HepG2 (cell line): ENCODE data around the gene ANO10. TPM values are rescaled to one million over a fixed set of nuclear protein-coding genes. Genes with fewer than 3 reads are reported as not detected.

Experiments
- AFF4 ChIP-seq: sonication (generic); formaldehyde crosslinking; IDR thresholded peaks from 2 replicates; pipeline ENCODE4 v1.4.0; 2020; ENCODE audit warnings: missing genetic modification reagents
- ARNTL ChIP-seq: sonication (generic); formaldehyde crosslinking; IDR thresholded peaks from 2 replicates; pipeline ENCODE4 v1.4.0; 2020; ENCODE audit warnings: mild to moderate bottlenecking, missing genetic modification reagents
- KDM5B ChIP-seq: sonication (generic); formaldehyde crosslinking; IDR thresholded peaks from 2 replicates; pipeline ENCODE4 v1.4.0; 2020; ENCODE audit warnings: missing genetic modification reagents, mild to moderate bottlenecking, borderline replicate concordance
- MAZ ChIP-seq, 2 experiments: sonication (generic) in 1 of 2; formaldehyde crosslinking in 1 of 2; IDR thresholded peaks; 2 replicates each; pipeline versions ENCODE4 v1.5.0 to v1.6.1; 2012 to 2020; ENCODE audit warnings: low read depth in 2 of 2, mild to moderate bottlenecking in 2 of 2, borderline replicate concordance in 1 of 2, improper control_type of control experiment in 1 of 2, low read length in 1 of 2, missing genetic modification reagents in 1 of 2, moderate library complexity in 1 of 2
- SP140L ChIP-seq: sonication (generic); formaldehyde crosslinking; IDR thresholded peaks from 2 replicates; pipeline ENCODE4 v1.4.0; 2020; ENCODE audit warnings: missing genetic modification reagents, borderline replicate concordance
- ZFX ChIP-seq: sonication (generic); formaldehyde crosslinking; IDR thresholded peaks from 2 replicates; pipeline ENCODE4 v1.4.0; 2020; ENCODE audit warnings: mild to moderate bottlenecking, low read depth, missing genetic modification reagents, moderate library complexity
- ZNF460 ChIP-seq: sonication (generic); formaldehyde crosslinking; IDR thresholded peaks from 2 replicates; pipeline ENCODE4 v1.5.1; 2020; ENCODE audit warnings: missing genetic modification reagents, mild to moderate bottlenecking, borderline replicate concordance
- ZNF672 ChIP-seq: sonication (generic); formaldehyde crosslinking; IDR thresholded peaks from 2 replicates; pipeline ENCODE4 v1.8.1; 2022; ENCODE audit warnings: missing genetic modification reagents
- ZNF678 ChIP-seq: sonication (generic); formaldehyde crosslinking; IDR thresholded peaks from 2 replicates; pipeline ENCODE4 v1.4.0; 2020; ENCODE audit warnings: mild to moderate bottlenecking, missing genetic modification reagents
- ZUFSP ChIP-seq: sonication (generic); formaldehyde crosslinking; IDR thresholded peaks from 2 replicates; pipeline ENCODE4 v1.9.0; 2021; ENCODE audit warnings: missing genetic modification reagents, mild to moderate bottlenecking, borderline replicate concordance
- polyA plus RNA-seq, 8 experiments: library from polyadenylated mRNA; depleted of rRNA in 3 of 8; stranded (reverse) in 7 of 8; unstranded in 1 of 8; fragments of >200 nt; fragmentation: Illumina TruSeq in 4 of 8; extraction: Trizol in 4 of 8; gene quantifications; 2 replicates each; pipeline versions ENCODE4 v1.2.1 to v1.2.3, GENCODE V29; 2011 to 2016; ENCODE audit warnings: low read depth in 4 of 8, missing spikeins in 1 of 8, mixed read lengths in 1 of 8; ENCODE audit not compliant: insufficient read depth in 1 of 8
- total RNA-seq, 5 experiments: library from RNA; depleted of rRNA; stranded (reverse); fragments of >200 nt; fragmentation: Illumina TruSeq; extraction: Trizol; gene quantifications; 2 replicates each; pipeline ENCODE4 v1.2.3, GENCODE V29; 2016; ENCODE audit warnings: low read depth in 1 of 5
- TF ChIP-seq, protein P1 (sequence below): sonication (generic); formaldehyde crosslinking; IDR thresholded peaks from 2 replicates; pipeline ENCODE4 v1.9.0; 2021; ENCODE audit warnings: missing genetic modification reagents, borderline replicate concordance

The ANO10 gene
- total and polyA plus RNA-seq, 2 of the 13 experiments (the other 11 are each of a cell fraction or from before 2014, with no cell fraction given): 10.4 to 13.1 TPM

- TF ChIP-seq, protein P1, sequence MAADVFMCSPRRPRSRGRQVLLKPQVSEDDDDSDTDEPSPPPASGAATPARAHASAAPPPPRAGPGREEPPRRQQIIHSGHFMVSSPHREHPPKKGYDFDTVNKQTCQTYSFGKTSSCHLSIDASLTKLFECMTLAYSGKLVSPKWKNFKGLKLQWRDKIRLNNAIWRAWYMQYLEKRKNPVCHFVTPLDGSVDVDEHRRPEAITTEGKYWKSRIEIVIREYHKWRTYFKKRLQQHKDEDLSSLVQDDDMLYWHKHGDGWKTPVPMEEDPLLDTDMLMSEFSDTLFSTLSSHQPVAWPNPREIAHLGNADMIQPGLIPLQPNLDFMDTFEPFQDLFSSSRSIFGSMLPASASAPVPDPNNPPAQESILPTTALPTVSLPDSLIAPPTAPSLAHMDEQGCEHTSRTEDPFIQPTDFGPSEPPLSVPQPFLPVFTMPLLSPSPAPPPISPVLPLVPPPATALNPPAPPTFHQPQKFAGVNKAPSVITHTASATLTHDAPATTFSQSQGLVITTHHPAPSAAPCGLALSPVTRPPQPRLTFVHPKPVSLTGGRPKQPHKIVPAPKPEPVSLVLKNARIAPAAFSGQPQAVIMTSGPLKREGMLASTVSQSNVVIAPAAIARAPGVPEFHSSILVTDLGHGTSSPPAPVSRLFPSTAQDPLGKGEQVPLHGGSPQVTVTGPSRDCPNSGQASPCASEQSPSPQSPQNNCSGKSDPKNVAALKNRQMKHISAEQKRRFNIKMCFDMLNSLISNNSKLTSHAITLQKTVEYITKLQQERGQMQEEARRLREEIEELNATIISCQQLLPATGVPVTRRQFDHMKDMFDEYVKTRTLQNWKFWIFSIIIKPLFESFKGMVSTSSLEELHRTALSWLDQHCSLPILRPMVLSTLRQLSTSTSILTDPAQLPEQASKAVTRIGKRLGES (CRISPR knock-in tag): no peak
- TF ChIP-seq KDM5B (CRISPR knock-in tag) (no peak), ZNF678 (no peak), ZFX (CRISPR knock-in tag) (no peak), SP140L (CRISPR knock-in tag) (no peak), MAZ (IDR thresholded peaks at IDR 0.05; ENCODE audit: borderline replicate concordance, low read depth, low read length) (no peak), MAZ (CRISPR knock-in tag; IDR thresholded peaks at IDR 0.05; ENCODE audit: low read depth) (no peak), ZNF460 (CRISPR knock-in tag) (no peak), ARNTL (CRISPR knock-in tag) (no peak), ZUFSP (CRISPR knock-in tag) (no peak), ZNF672 (CRISPR knock-in tag) (no peak), AFF4 (no peak)
Measured at GRCh38 chr3:43485931-43486330, 135.9 kb downstream of the ANO10 start (continued).
